Hepatocyte (in vitro differentiated cells): ENCODE measurements around the gene TMC6. TPM values are rescaled to one million over a fixed set of nuclear protein-coding genes. Genes with fewer than 3 reads are reported as not detected.

Source experiments
- DNase-seq: peaks from one replicate; pipeline ENCODE4 v3.0.0-alpha.2; 2016; ENCODE audit warnings: low spot score
- H2AFZ ChIP-seq: fragments of 200-600 bp; sonication (generic); 2 replicates; pipeline ENCODE4 v1.6.0; 2016; ENCODE audit warnings: antibody characterized with exemption, mild to moderate bottlenecking
- H3K27ac ChIP-seq: fragments of 200-600 bp; sonication (generic); 2 replicates; pipeline ENCODE4 v1.5.1; 2016; ENCODE audit warnings: mild to moderate bottlenecking
- H3K27me3 ChIP-seq: fragments of 200-600 bp; sonication (generic); 2 replicates; pipeline ENCODE4 v1.6.1; 2016
- H3K36me3 ChIP-seq: fragments of 200-600 bp; sonication (generic); replicated peaks from 2 replicates; pipeline ENCODE4 v1.5.1; 2016; ENCODE audit warnings: low read depth; ENCODE audit not compliant: insufficient read depth
- H3K4me1 ChIP-seq: fragments of 200-600 bp; sonication (generic); 2 replicates; pipeline ENCODE4 v1.5.1; 2016; ENCODE audit warnings: mild to moderate bottlenecking, moderate library complexity; ENCODE audit not compliant: insufficient read depth
- H3K4me2 ChIP-seq: fragments of 200-600 bp; sonication (generic); 2 replicates; pipeline ENCODE4 v1.6.0; 2016
- H3K4me3 ChIP-seq: fragments of 200-600 bp; sonication (generic); 2 replicates; pipeline ENCODE4 v1.5.1; 2016; ENCODE audit warnings: mild to moderate bottlenecking
- H3K79me2 ChIP-seq: fragments of 200-600 bp; sonication (generic); 2 replicates; pipeline ENCODE4 v1.6.0; 2017; ENCODE audit warnings: mild to moderate bottlenecking
- H3K9me2 ChIP-seq: fragments of 200-600 bp; sonication (generic); replicated peaks from 2 replicates; pipeline ENCODE4 v1.6.0; 2017; ENCODE audit warnings: mild to moderate bottlenecking; ENCODE audit not compliant: insufficient read depth
- H3K9me3 ChIP-seq: fragments of 200-600 bp; sonication (generic); 2 replicates; pipeline ENCODE4 v1.5.1; 2016; ENCODE audit warnings: low read depth, mild to moderate bottlenecking
- H4K20me1 ChIP-seq: fragments of 200-600 bp; sonication (generic); 2 replicates; pipeline ENCODE4 v1.6.0; 2016; ENCODE audit warnings: mild to moderate bottlenecking; ENCODE audit not compliant: insufficient read depth, poor library complexity, severe bottlenecking
- EZH2 ChIP-seq: fragments of 200-600 bp; sonication (generic); IDR thresholded peaks from 2 replicates; pipeline ENCODE4 v1.6.1; 2016; ENCODE audit warnings: antibody characterized with exemption, mild to moderate bottlenecking, borderline replicate concordance
- EZH2phosphoT487 ChIP-seq: fragments of 200-600 bp; sonication (generic); IDR thresholded peaks from one replicate; pipeline ENCODE4 v1.6.1; 2018; ENCODE audit warnings: antibody characterized with exemption, mild to moderate bottlenecking, low read depth, moderate library complexity; ENCODE audit not compliant: unreplicated experiment, severe bottlenecking
- WGBS: methylation state at CpG from one replicate; pipeline ENCODE4 v1.1.6; 2016; ENCODE audit warnings: low lambda C conversion rate; ENCODE audit errors: missing lambda C conversion rate; 5-methylcytosine and 5-hydroxymethylcytosine counted together
- polyA plus RNA-seq: library from polyadenylated mRNA; unstranded; fragments of >200 nt; fragmentation: Nextera tagmentation; extraction: Ambion mirVana; gene quantifications from 2 replicates; pipeline ENCODE4 v1.2.1, GENCODE V29; 2016
- total RNA-seq: library from RNA; depleted of rRNA; stranded (reverse); fragments of >200 nt; gene quantifications from 2 replicates; pipeline ENCODE4 v1.2.3, GENCODE V29; 2014
- TF ChIP-seq, protein P1 (sequence below): fragments of 200-600 bp; sonication (generic); IDR thresholded peaks from 2 replicates; pipeline ENCODE4 v1.5.1; 2016; ENCODE audit warnings: antibody characterized with exemption, mild to moderate bottlenecking; ENCODE audit not compliant: poor library complexity

Gene TMC6
- total and polyA plus RNA-seq, 2 experiments from 2014 or later = 26.7 to 57.9 TPM

DNA sequence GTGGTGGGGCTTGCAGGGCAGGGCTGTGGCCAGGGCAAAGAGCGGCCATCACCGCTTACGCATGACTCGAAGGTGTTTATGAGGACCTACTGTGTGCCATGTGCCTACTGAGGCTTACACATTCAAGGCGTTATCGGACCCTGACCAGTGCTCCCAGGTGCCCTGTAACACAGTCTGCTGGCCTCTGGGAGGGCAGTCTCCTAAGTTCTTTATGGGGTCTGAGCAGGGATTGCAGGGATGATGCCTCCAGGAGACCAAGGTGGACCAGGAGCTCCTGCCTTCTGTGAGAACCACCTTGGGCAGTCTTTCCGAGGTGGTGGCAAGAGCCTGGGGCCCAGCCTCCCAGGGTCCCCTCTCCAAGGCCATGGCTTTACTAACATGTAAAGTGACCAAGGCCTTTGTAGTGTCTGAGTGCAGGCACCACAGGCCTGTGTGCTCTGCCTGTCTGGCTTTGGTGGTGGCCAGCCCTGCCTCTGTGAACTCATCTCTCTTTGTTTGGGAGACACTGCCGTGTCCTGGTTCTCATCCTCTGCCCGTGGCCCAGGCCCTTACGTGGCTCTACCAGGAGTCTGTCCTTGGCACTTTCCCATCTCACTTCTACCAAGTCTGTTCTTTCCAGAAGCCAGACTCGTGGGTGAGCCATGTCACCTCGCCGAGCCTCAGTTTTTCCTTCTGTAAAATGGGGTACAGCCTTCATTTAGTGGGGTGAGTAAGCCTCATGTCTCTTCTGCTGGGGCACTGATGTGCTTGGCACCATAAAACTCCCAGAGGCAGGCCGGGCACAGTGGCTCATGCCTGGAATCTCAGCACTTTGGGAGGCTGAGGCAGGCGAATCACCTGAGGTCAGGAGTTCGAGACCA lies 36.4 kb upstream of the TMC6 start:
- WGBS = 96% methylated on average over 16 of the region's 16 CpGs
- Histone ChIP-seq H3K36me3 (no peaks in the 10 kb centered on the region), H3K79me2 (peaks cover 15% of the 10 kb centered on the region), H3K4me1 (peaks cover 3% of the 10 kb centered on the region), H3K9me2 (no peaks in the 10 kb centered on the region), H4K20me1 (no peaks in the 10 kb centered on the region), H3K4me3 (no peak overlapping the region), H3K4me2 (no peak overlapping the region), H3K27me3 (no peaks in the 10 kb centered on the region), H3K27ac (no peak overlapping the region), H3K9me3 (no peaks in the 10 kb centered on the region), H2AFZ (no peak overlapping the region)
- no peak for DNase-seq
- TF ChIP-seq EZH2phosphoT487 (no peak), EZH2 (no peak)
- TF ChIP-seq, protein P1, sequence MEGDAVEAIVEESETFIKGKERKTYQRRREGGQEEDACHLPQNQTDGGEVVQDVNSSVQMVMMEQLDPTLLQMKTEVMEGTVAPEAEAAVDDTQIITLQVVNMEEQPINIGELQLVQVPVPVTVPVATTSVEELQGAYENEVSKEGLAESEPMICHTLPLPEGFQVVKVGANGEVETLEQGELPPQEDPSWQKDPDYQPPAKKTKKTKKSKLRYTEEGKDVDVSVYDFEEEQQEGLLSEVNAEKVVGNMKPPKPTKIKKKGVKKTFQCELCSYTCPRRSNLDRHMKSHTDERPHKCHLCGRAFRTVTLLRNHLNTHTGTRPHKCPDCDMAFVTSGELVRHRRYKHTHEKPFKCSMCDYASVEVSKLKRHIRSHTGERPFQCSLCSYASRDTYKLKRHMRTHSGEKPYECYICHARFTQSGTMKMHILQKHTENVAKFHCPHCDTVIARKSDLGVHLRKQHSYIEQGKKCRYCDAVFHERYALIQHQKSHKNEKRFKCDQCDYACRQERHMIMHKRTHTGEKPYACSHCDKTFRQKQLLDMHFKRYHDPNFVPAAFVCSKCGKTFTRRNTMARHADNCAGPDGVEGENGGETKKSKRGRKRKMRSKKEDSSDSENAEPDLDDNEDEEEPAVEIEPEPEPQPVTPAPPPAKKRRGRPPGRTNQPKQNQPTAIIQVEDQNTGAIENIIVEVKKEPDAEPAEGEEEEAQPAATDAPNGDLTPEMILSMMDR = no peak

DNA sequence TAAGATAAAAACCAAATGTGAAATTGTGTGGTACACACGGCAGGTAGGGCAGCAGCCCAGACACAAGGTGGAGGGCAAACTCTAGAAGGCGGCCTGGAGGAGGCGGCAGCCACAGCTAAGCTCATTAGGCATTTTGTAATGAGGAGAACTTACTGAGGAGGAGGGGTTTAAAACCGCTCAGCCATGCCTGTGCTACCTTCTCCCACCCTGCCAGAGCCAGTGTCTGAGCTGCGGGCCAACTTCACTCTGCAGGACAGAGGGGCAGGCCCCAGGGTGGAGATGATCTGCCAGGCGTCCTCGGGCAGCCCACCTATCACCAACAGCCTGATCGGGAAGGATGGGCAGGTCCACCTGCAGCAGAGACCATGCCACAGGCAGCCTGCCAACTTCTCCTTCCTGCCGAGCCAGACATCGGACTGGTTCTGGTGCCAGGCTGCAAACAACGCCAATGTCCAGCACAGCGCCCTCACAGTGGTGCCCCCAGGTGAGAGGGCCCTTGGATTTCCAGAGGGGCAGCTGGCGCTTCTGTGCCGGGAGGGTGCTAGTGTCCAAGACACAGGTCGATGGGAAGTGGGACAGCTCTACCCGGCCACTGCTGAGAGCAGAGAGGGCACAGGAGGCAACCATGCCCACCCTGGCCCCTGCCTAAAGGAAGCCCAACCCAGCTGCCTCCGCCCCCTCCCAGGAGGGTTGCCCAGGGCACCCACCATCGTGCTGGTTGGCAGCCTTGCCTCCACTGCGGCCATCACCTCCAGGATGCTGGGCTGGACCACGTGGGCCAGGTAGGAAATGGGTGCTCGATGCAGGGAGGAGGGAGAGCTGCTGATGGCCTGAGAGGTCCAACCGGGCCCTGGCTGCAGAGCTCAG lies 35.6 kb upstream of the TMC6 start:
- Histone ChIP-seq H3K9me3 (no peaks in the 10 kb centered on the region), H3K27me3 (no peaks in the 10 kb centered on the region), H3K9me2 (no peaks in the 10 kb centered on the region), H3K36me3 (no peaks in the 10 kb centered on the region), H3K4me1 (peaks cover 3% of the 10 kb centered on the region), H3K4me2 (no peak overlapping the region), H2AFZ (no peak overlapping the region), H4K20me1 (no peaks in the 10 kb centered on the region), H3K4me3 (no peak overlapping the region), H3K27ac (no peak overlapping the region), H3K79me2 (peaks cover 6% of the 10 kb centered on the region)
- DNase-seq = no peak
- WGBS = 91% methylated on average over 22 of the region's 22 CpGs
- TF ChIP-seq EZH2phosphoT487 (no peak), EZH2 (no peak)
- TF ChIP-seq, protein P1 = no peak

DNA sequence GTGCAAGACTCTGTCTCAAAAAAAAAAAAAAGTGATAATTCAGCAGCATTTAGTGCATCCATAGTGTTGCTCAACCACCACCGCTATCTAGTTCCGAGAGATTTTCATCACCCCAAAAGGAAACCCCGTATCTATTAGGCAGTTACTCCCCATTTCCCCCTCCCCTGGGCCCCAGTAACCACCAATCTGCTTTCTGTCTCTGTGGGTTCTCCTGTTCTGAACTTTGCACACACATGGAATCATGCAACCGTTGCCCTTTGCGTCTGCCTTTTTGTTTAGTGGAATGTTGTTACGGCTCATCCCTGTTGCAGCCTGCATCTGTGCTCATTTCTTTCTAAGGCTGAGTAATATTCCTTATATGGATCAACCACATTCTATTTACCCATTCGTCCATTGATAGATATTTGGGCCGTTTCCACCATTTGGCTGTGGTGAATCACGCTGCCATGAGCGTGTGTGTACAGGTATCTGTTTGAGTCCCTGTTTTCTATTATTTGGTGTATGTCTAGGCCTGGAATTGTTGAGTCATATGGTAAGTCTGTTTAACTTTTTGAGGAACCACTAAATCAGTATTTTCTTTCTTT lies 31.1 kb upstream of the TMC6 start:
- no peaks in the 10 kb centered on the region for H3K9me3 ChIP-seq
- DNase-seq = no peak
- no peak overlapping the region for H3K27ac ChIP-seq
- no peaks in the 10 kb centered on the region for H3K79me2 ChIP-seq
- H4K20me1 ChIP-seq = no peaks in the 10 kb centered on the region
- TF ChIP-seq EZH2phosphoT487 = no peak
- TF ChIP-seq, protein P1 = no peak
- TF ChIP-seq EZH2 = no peak
- H3K4me3 ChIP-seq = no peak overlapping the region
- no peaks in the 10 kb centered on the region for H3K4me1 ChIP-seq
- no peaks in the 10 kb centered on the region for H3K27me3 ChIP-seq
- 84% methylated on average over 10 of the region's 10 CpGs for WGBS
- H2AFZ ChIP-seq = no peak overlapping the region
- H3K9me2 ChIP-seq = no peaks in the 10 kb centered on the region
- H3K4me2 ChIP-seq = no peak overlapping the region
- H3K36me3 ChIP-seq = no peaks in the 10 kb centered on the region
